Pancreas (tissue), 10 donors: ENCODE measurements around the gene DMXL2. TPM values are rescaled to one million over a fixed set of nuclear protein-coding genes. Genes with fewer than 3 reads are reported as not detected.

Source experiments
- ATAC-seq, 4 donors: fragments of 200-7000 bp; cut with Tn5 transposase; one replicate each; pipeline versions ENCODE4 v1.8.0 to v1.9.1; 2020; ENCODE audit warnings: mild to moderate bottlenecking in 4 of 4, moderate library complexity in 4 of 4
- DNase-seq, 6 donors: peaks; one replicate each; pipeline ENCODE4 v3.0.0-alpha.2; 2020
- FAIRE-seq: peaks from 2 replicates; lab custom pipeline; 2012; peaks lifted over from hg19 to GRCh38; lab: Jason Lieb, UNC
- H3K27ac ChIP-seq, 4 donors: fragments of 200-600 bp; sonication (generic); 1 replicate in 3 of 4; 2 replicates in 1 of 4; pipeline versions ENCODE4 v1.5.0 to v1.8.0; 2020
- H3K27me3 ChIP-seq, 4 donors: fragments of 200-600 bp; one replicate each; pipeline ENCODE4 v1.8.0; 2021
- H3K36me3 ChIP-seq, 3 donors: fragments of 200-600 bp; sonication (generic) in 1 of 3; one replicate each; pipeline versions ENCODE4 v1.5.0 to v1.8.0; 2020 to 2021
- H3K4me1 ChIP-seq, 3 donors: fragments of 200-600 bp; one replicate each; pipeline ENCODE4 v1.8.0; 2021
- H3K4me3 ChIP-seq, 4 donors: fragments of 200-600 bp; sonication (generic) in 2 of 4; one replicate each; pipeline versions ENCODE4 v1.5.0 to v1.8.0; 2020 to 2021
- H3K9me3 ChIP-seq, 4 donors: fragments of 200-600 bp; one replicate each; pipeline ENCODE4 v1.8.0; 2021
- WGBS, 2 donors: extraction: QIAGEN DNeasy Blood & Tissue Kit; methylation state at CpG; one replicate each; pipeline ENCODE4 v1.1.7; 2013; 5-methylcytosine and 5-hydroxymethylcytosine counted together
- intact Hi-C, 3 donors: fragments of 100-400 bp; cut with DNase I; formaldehyde crosslinking; loops; one replicate each; pipeline versions ENCODE4 v1.11.1 to v1.14.2; 2022
- polyA plus RNA-seq, 2 donors: library from polyadenylated mRNA; stranded (reverse); fragments of 200-250 nt; gene quantifications; one replicate each; pipeline ENCODE4 v1.2.3, GENCODE V29; 2013
- total RNA-seq, 6 donors: library from RNA; stranded (reverse); fragmentation: NEBNext Ultra II Directional in 4 of 6; extraction: Animal tissue kit (Norgen Biotek cat#: 25700) in 4 of 6; gene quantifications; one replicate each; pipeline versions ENCODE4 v1.2.1 to v1.2.4, GENCODE V29; 2021 to 2023
- TF ChIP-seq, protein P1 (sequence below), 4 donors: fragments of 200-600 bp; sonication (generic) in 3 of 4; IDR thresholded peaks; one replicate each; pipeline versions ENCODE4 v1.5.0 to v1.8.0; 2021; ENCODE audit warnings: antibody characterized with exemption in 4 of 4
- donor health status: healthy with polysubstance abuse.
- donor health status: DM: no; HTN: no; CAD: no; lungs with moderate emphysema.
- donor health status: DM: no; HTN: no; CAD: no.
- donor health status: control.
- donor health status: control.
- donor health status: Bipolar disorder and iron deficiency.
- donor health status: DM: yes; HTN: yes; CAD: no.
- donor health status: DM: no; HTN: no; CAD: no.
- donor health status: DM: no; HTN: no; CAD: no.
- donor health status: DM: yes; HTN: yes; CAD: no.

DMXL2 gene
- total and polyA plus RNA-seq, 8 donors = 6.6 to 31.8 (median 12.1) TPM

DNA sequence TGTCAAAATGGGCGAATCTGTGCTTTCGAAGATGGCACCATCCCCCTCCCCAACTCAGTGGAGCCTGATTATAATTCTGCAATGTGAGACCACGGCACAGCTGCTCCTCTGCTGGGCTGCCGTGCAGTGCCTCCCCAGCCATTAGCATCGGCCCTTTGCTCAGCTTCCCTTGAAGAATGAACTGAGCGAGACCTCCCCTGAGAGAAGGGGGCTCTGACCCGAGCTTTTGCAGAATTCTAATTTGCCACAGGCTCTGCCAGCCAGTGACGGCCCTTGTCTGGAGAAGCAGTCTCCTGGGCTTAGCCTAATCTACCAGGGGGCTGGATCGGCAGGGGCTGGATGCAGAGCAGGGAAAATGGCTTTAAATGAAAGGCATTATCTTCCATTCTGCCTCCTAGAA is 223.9 kb downstream of the DMXL2 start:
- 67 to 70% methylated on average over 9 of the region's 9 CpGs for WGBS, 2 donors
- no peak for FAIRE-seq

More for the DNA sequence above, 223.9 kb downstream of the DMXL2 start:
- Histone ChIP-seq H3K27me3 (no peaks in the 10 kb centered on the region), H3K36me3 (no peaks in the 10 kb centered on the region), H3K4me3 (no peak overlapping the region), H3K9me3 (no peaks in the 10 kb centered on the region), H3K4me1 (no peaks in the 10 kb centered on the region), H3K27ac (no peak overlapping the region)
- TF ChIP-seq, protein P1, sequence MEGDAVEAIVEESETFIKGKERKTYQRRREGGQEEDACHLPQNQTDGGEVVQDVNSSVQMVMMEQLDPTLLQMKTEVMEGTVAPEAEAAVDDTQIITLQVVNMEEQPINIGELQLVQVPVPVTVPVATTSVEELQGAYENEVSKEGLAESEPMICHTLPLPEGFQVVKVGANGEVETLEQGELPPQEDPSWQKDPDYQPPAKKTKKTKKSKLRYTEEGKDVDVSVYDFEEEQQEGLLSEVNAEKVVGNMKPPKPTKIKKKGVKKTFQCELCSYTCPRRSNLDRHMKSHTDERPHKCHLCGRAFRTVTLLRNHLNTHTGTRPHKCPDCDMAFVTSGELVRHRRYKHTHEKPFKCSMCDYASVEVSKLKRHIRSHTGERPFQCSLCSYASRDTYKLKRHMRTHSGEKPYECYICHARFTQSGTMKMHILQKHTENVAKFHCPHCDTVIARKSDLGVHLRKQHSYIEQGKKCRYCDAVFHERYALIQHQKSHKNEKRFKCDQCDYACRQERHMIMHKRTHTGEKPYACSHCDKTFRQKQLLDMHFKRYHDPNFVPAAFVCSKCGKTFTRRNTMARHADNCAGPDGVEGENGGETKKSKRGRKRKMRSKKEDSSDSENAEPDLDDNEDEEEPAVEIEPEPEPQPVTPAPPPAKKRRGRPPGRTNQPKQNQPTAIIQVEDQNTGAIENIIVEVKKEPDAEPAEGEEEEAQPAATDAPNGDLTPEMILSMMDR (IDR thresholded peaks at IDR 0.05) = no peak
- ATAC-seq (no peak), DNase-seq (peak in 1 of 6 donors; percentile 23)
- intact Hi-C loops = no loop called here

Other genes starting within 250 kb of the DMXL2 start
- gene SCG3, start 58.7 kb upstream of the DMXL2 start, total RNA-seq = 10 to 100 TPM in 2 of 6 donors, 1 to 10 TPM in 4; 2.4 to 18.4 (median 6.7) TPM
- 10 to 100 TPM; 16.2 to 67.5 TPM for gene SCG3, start 58.7 kb upstream of the DMXL2 start, polyA plus RNA-seq
- 1 to 10 TPM; 5.0 to 9.5 (median 6.3) TPM for gene LYSMD2, start 114.9 kb upstream of the DMXL2 start, total RNA-seq
- 10 to 100 TPM; 10.0 to 29.7 TPM for gene LYSMD2, start 114.9 kb upstream of the DMXL2 start, polyA plus RNA-seq
- gene TMOD2, start 128.8 kb upstream of the DMXL2 start, total RNA-seq = 1 to 10 TPM; 1.9 to 6.8 (median 3.6) TPM
- 1 to 10 TPM; 1.1 to 3.7 TPM for gene TMOD2, start 128.8 kb upstream of the DMXL2 start, polyA plus RNA-seq
- 10 to 100 TPM; 12.3 to 28.5 (median 15.6) TPM for gene TMOD3, start 206.9 kb upstream of the DMXL2 start, total RNA-seq
- gene TMOD3, start 206.9 kb upstream of the DMXL2 start, polyA plus RNA-seq = 1 to 10 TPM; 4.4 to 9.1 TPM